ENCODE data around the gene C15orf39.
"Not testable (repeated sequence)": the region's sequence is repeated elsewhere in the genome, so short reads cannot be mapped to it uniquely, and the experiment has no call there.

GRCh38 chr15:75245741-75246140 lies 44.1 kb downstream of the C15orf39 start:
- TF ChIP-seq, protein P1, sequence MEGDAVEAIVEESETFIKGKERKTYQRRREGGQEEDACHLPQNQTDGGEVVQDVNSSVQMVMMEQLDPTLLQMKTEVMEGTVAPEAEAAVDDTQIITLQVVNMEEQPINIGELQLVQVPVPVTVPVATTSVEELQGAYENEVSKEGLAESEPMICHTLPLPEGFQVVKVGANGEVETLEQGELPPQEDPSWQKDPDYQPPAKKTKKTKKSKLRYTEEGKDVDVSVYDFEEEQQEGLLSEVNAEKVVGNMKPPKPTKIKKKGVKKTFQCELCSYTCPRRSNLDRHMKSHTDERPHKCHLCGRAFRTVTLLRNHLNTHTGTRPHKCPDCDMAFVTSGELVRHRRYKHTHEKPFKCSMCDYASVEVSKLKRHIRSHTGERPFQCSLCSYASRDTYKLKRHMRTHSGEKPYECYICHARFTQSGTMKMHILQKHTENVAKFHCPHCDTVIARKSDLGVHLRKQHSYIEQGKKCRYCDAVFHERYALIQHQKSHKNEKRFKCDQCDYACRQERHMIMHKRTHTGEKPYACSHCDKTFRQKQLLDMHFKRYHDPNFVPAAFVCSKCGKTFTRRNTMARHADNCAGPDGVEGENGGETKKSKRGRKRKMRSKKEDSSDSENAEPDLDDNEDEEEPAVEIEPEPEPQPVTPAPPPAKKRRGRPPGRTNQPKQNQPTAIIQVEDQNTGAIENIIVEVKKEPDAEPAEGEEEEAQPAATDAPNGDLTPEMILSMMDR (conservative IDR thresholded peaks at IDR 0.05) = not testable (repeated sequence)
- not testable (repeated sequence) for TF ChIP-seq EZH2 (IDR thresholded peaks at IDR 0.05; ENCODE audit: low read depth)
